Activated naive CD4-positive, alpha-beta T cell treated with anti-CD3 and anti-CD28 coated beads for 36 hours (primary cell): Measurements from ENCODE around the gene EPHA8. TPM values are rescaled to one million over a fixed set of nuclear protein-coding genes. Genes with fewer than 3 reads are reported as not detected.

Experiments used
- CTCF ChIA-PET: fragments of 350-600 bp; sonication (Branson Sonifier 250); formaldehyde crosslinking; loops from one replicate; lab custom pipeline; 2021; ENCODE audit warnings: antibody characterized with exemption; lab: Charles Lee
- DNase-seq: peaks from one replicate; pipeline ENCODE4 v3.0.0-alpha.2; 2020
- H3K27ac Mint-ChIP-seq: one replicate; pipeline ENCODE4 v1.8.0; 2021; ENCODE audit warnings: mild to moderate bottlenecking, mixed read lengths
- H3K27me3 Mint-ChIP-seq: one replicate; pipeline ENCODE4 v1.8.0; 2021; ENCODE audit warnings: low read depth, mixed read lengths
- H3K36me3 Mint-ChIP-seq: one replicate; pipeline ENCODE4 v1.8.0; 2021; ENCODE audit warnings: low read depth, mixed read lengths
- H3K4me1 Mint-ChIP-seq: one replicate; pipeline ENCODE4 v1.8.0; 2021; ENCODE audit warnings: low read depth, mixed read lengths
- H3K4me3 Mint-ChIP-seq: one replicate; pipeline ENCODE4 v1.8.0; 2021; ENCODE audit warnings: mild to moderate bottlenecking, moderate library complexity, mixed read lengths
- H3K9me3 Mint-ChIP-seq: one replicate; pipeline ENCODE4 v1.8.0; 2021; ENCODE audit warnings: mixed read lengths
- intact Hi-C: fragments of 100-400 bp; cut with micrococcal nuclease; formaldehyde crosslinking; loops from one replicate; pipeline ENCODE4 v1.15.1; 2023
- total RNA-seq, 2 experiments: library from RNA; stranded (reverse); gene quantifications; one replicate each; pipeline ENCODE4 v1.2.3, GENCODE V29; 2021

The EPHA8 gene
- total RNA-seq, 2 experiments from 2014 or later, result not detected

- Mint-ChIP-seq H3K27me3 (no peaks in the 10 kb centered on the region), H3K27ac (no peak overlapping the region), H3K9me3 (peaks cover 17% of the 10 kb centered on the region), H3K4me1 (no peaks in the 10 kb centered on the region), H3K36me3 (no peaks in the 10 kb centered on the region), H3K4me3 (no peak overlapping the region)
- intact Hi-C loops, result no loop called here
- CTCF ChIA-PET, result no interaction called here
- no peak for DNase-seq
Measured at GRCh38 chr1:22576150-22576544, 12.9 kb downstream of the EPHA8 start.

- Mint-ChIP-seq H3K4me1 (no peaks in the 10 kb centered on the region), H3K4me3 (no peak overlapping the region), H3K27ac (no peak overlapping the region), H3K9me3 (peaks cover 17% of the 10 kb centered on the region), H3K36me3 (no peaks in the 10 kb centered on the region), H3K27me3 (no peaks in the 10 kb centered on the region)
- intact Hi-C loops, result no loop called here
- no peak for DNase-seq
- CTCF ChIA-PET, result no interaction called here
Measured at GRCh38 chr1:22576617-22577016, 13.3 kb downstream of the EPHA8 start.

GRCh38 chr1:22578732-22579361 is 15.6 kb downstream of the EPHA8 start:
- Mint-ChIP-seq H3K27ac (no peak overlapping the region), H3K4me3 (no peak overlapping the region), H3K9me3 (peaks cover 17% of the 10 kb centered on the region), H3K27me3 (no peaks in the 10 kb centered on the region), H3K36me3 (no peaks in the 10 kb centered on the region), H3K4me1 (no peaks in the 10 kb centered on the region)
- no peak for DNase-seq
- CTCF ChIA-PET, result no interaction called here
- intact Hi-C loops, result no loop called here

GRCh38 chr1:22579541-22580155 is 16.4 kb downstream of the EPHA8 start:
- CTCF ChIA-PET, result interaction anchor here (0.5 kb wide), 1 partner anchor 833 kb away, joined by 3 read pairs; no protein-coding TSS in a partner anchor
- intact Hi-C loops, result no loop called here
- no peak overlapping the region for H3K27ac Mint-ChIP-seq
- DNase-seq, result no peak
- H3K36me3 Mint-ChIP-seq, result no peaks in the 10 kb centered on the region
- peaks cover 17% of the 10 kb centered on the region for H3K9me3 Mint-ChIP-seq
- no peaks in the 10 kb centered on the region for H3K27me3 Mint-ChIP-seq
- no peaks in the 10 kb centered on the region for H3K4me1 Mint-ChIP-seq
- no peak overlapping the region for H3K4me3 Mint-ChIP-seq

GRCh38 chr1:22582661-22583635 is 19.7 kb downstream of the EPHA8 start:
- intact Hi-C loops, result no loop called here
- Mint-ChIP-seq H3K9me3 (peaks cover 12% of the 10 kb centered on the region), H3K27ac (no peak overlapping the region), H3K4me3 (no peak overlapping the region), H3K36me3 (no peaks in the 10 kb centered on the region), H3K4me1 (no peaks in the 10 kb centered on the region), H3K27me3 (no peaks in the 10 kb centered on the region)
- no peak for DNase-seq
- CTCF ChIA-PET, result interaction anchor here (0.6 to 1.3 kb wide), 2 partner anchors 100 to 407 kb away, joined by 3 read pairs; no protein-coding TSS in a partner anchor

- intact Hi-C loops, result no loop called here
- Mint-ChIP-seq H3K9me3 (peaks cover 2% of the 10 kb centered on the region), H3K27ac (no peak overlapping the region), H3K4me1 (no peaks in the 10 kb centered on the region), H3K36me3 (no peaks in the 10 kb centered on the region), H3K4me3 (no peak overlapping the region), H3K27me3 (no peaks in the 10 kb centered on the region)
- no peak for DNase-seq
- CTCF ChIA-PET, result interaction anchor here (0.6 kb wide), 3 partner anchors 56 to 401 kb away, joined by 3 to 5 read pairs (median 4); no protein-coding TSS in a partner anchor
Measured at GRCh38 chr1:22584001-22584562, 20.8 kb downstream of the EPHA8 start.

- Mint-ChIP-seq H3K4me3 (no peak overlapping the region), H3K27ac (no peak overlapping the region), H3K27me3 (peaks cover 1% of the 10 kb centered on the region), H3K4me1 (no peaks in the 10 kb centered on the region), H3K36me3 (no peaks in the 10 kb centered on the region), H3K9me3 (no peaks in the 10 kb centered on the region)
- no peak for DNase-seq
- CTCF ChIA-PET, result interaction anchor here (0.6 kb wide), 1 partner anchor 55 kb away, joined by 5 read pairs; no protein-coding TSS in a partner anchor
- intact Hi-C loops, result no loop called here
Measured at GRCh38 chr1:22584970-22585369, 21.7 kb downstream of the EPHA8 start.

GRCh38 chr1:22585471-22585870 is 22.2 kb downstream of the EPHA8 start:
- no peaks in the 10 kb centered on the region for H3K9me3 Mint-ChIP-seq
- intact Hi-C loops, result no loop called here
- H3K4me3 Mint-ChIP-seq, result no peak overlapping the region
- CTCF ChIA-PET, result no interaction called here
- H3K27ac Mint-ChIP-seq, result no peak overlapping the region
- H3K27me3 Mint-ChIP-seq, result peaks cover 4% of the 10 kb centered on the region
- no peaks in the 10 kb centered on the region for H3K36me3 Mint-ChIP-seq
- H3K4me1 Mint-ChIP-seq, result no peaks in the 10 kb centered on the region
- DNase-seq, result no peak

- Mint-ChIP-seq H3K4me1 (no peaks in the 10 kb centered on the region), H3K27ac (no peak overlapping the region), H3K9me3 (no peaks in the 10 kb centered on the region), H3K36me3 (no peaks in the 10 kb centered on the region), H3K27me3 (peaks cover 6% of the 10 kb centered on the region), H3K4me3 (no peak overlapping the region)
- no peak for DNase-seq
- CTCF ChIA-PET, result no interaction called here
- intact Hi-C loops, result no loop called here
Measured at GRCh38 chr1:22586356-22587130, 23.3 kb downstream of the EPHA8 start.

- Mint-ChIP-seq H3K27ac (no peak overlapping the region), H3K27me3 (peaks cover 9% of the 10 kb centered on the region), H3K4me3 (no peak overlapping the region), H3K9me3 (no peaks in the 10 kb centered on the region), H3K36me3 (no peaks in the 10 kb centered on the region), H3K4me1 (no peaks in the 10 kb centered on the region)
- DNase-seq, result no peak
- intact Hi-C loops, result no loop called here
- CTCF ChIA-PET, result no interaction called here
Measured at GRCh38 chr1:22587247-22587646, 24.0 kb downstream of the EPHA8 start.

GRCh38 chr1:22588899-22589422 is 25.7 kb downstream of the EPHA8 start:
- H3K4me1 Mint-ChIP-seq, result no peaks in the 10 kb centered on the region
- no peak for DNase-seq
- CTCF ChIA-PET, result interaction anchor here (0.9 kb wide), 1 partner anchor 173 kb away, joined by 4 read pairs; no protein-coding TSS in a partner anchor
- no peaks in the 10 kb centered on the region for H3K9me3 Mint-ChIP-seq
- H3K4me3 Mint-ChIP-seq, result no peak overlapping the region
- peaks cover 9% of the 10 kb centered on the region for H3K27me3 Mint-ChIP-seq
- intact Hi-C loops, result no loop called here
- no peaks in the 10 kb centered on the region for H3K36me3 Mint-ChIP-seq
- no peak overlapping the region for H3K27ac Mint-ChIP-seq
